Loucy (cell line): ENCODE measurements around the gene CHRNA3.
"Not testable (repeated sequence)": the region's sequence is repeated elsewhere in the genome, so short reads cannot be mapped to it uniquely, and the experiment has no call there.

Source experiments
- H2AFZ ChIP-seq: fragments of 200-600 bp; sonication (generic); 2 replicates; pipeline ENCODE4 v1.6.0; 2016; ENCODE audit warnings: antibody characterized with exemption, mild to moderate bottlenecking, low read length, moderate library complexity
- H3F3A ChIP-seq: fragments of 200-600 bp; 2 replicates; pipeline ENCODE4 v1.6.0; 2016; ENCODE audit warnings: antibody characterized with exemption, low read depth, mild to moderate bottlenecking
- H3K27me3 ChIP-seq: fragments of 200-600 bp; sonication (generic); 2 replicates; pipeline ENCODE4 v1.6.1; 2014; ENCODE audit warnings: low read length, mild to moderate bottlenecking; ENCODE audit not compliant: insufficient read depth, poor library complexity, severe bottlenecking
- H3K36me3 ChIP-seq: fragments of 200-600 bp; sonication (generic); 2 replicates; pipeline ENCODE4 v1.6.1; 2016; ENCODE audit warnings: low read length; ENCODE audit not compliant: insufficient read depth
- H3K4me1 ChIP-seq: fragments of 200-600 bp; sonication (generic); 2 replicates; pipeline ENCODE4 v1.5.1; 2014; ENCODE audit warnings: low read length, mild to moderate bottlenecking; ENCODE audit not compliant: insufficient read depth, poor library complexity, severe bottlenecking
- H3K4me2 ChIP-seq: fragments of 200-600 bp; sonication (generic); 2 replicates; pipeline ENCODE4 v1.6.0; 2014; ENCODE audit warnings: antibody characterized with exemption, low read length, low read depth, mild to moderate bottlenecking; ENCODE audit not compliant: poor library complexity, severe bottlenecking
- H3K4me3 ChIP-seq: fragments of 200-600 bp; sonication (generic); 2 replicates; pipeline ENCODE4 v1.5.1; 2014; ENCODE audit warnings: low read length, mild to moderate bottlenecking, mixed read lengths; ENCODE audit not compliant: poor library complexity, severe bottlenecking
- H3K79me2 ChIP-seq: fragments of 200-600 bp; sonication (generic); 2 replicates; pipeline ENCODE4 v1.6.1; 2014; ENCODE audit warnings: low read length; ENCODE audit not compliant: insufficient read depth
- H3K9ac ChIP-seq: fragments of 200-600 bp; sonication (generic); 2 replicates; pipeline ENCODE4 v1.6.0; 2014; ENCODE audit warnings: mild to moderate bottlenecking, low read depth, low read length, moderate library complexity; ENCODE audit not compliant: poor library complexity, severe bottlenecking
- H3K9me2 ChIP-seq: fragments of 200-600 bp; sonication (generic); replicated peaks from 2 replicates; pipeline ENCODE4 v1.6.1; 2016; ENCODE audit warnings: low read depth, low read length, mixed read lengths
- H3K9me3 ChIP-seq: fragments of 200-600 bp; sonication (generic); 2 replicates; pipeline ENCODE4 v1.6.1; 2014; ENCODE audit warnings: mild to moderate bottlenecking, antibody characterized with exemption, low read length, low read depth; ENCODE audit not compliant: insufficient read depth
- H4K20me1 ChIP-seq: fragments of 200-600 bp; sonication (generic); 2 replicates; pipeline ENCODE4 v1.6.0; 2014; ENCODE audit warnings: antibody characterized with exemption, low read length, mild to moderate bottlenecking; ENCODE audit not compliant: insufficient read depth, poor library complexity, severe bottlenecking
- EZH2phosphoT487 ChIP-seq: fragments of 200-600 bp; IDR thresholded peaks from 2 replicates; pipeline ENCODE4 v1.6.1; 2018; ENCODE audit warnings: antibody characterized with exemption, mild to moderate bottlenecking, moderate library complexity, borderline replicate concordance
- TF ChIP-seq, protein P1 (sequence below): fragments of 200-600 bp; sonication (generic); conservative IDR thresholded peaks from 2 replicates; pipeline ENCODE4 v1.5.1; 2014; ENCODE audit warnings: mild to moderate bottlenecking, antibody characterized with exemption, low read length

Gene CHRNA3

DNA sequence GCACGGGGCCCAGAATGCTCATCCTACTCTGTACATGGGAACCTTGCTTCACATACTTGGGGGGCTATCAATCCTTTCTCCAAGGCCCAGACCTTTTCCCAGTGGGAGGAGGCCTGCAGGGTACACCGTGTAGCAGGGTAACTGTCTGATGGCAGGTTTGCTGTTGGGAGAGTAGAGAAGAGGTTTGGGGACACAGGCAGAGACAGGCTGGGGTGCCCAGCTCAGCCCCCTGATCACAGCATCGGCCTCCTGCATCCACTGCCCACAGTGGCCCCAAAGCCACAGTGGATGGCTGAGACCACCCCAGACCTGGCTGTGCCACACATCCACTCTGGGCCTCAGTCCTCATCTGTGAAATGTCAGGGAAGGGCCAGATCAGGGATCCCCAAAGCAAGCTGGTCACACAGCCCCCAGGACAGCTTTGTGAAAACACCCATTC is 5.6 kb downstream of the CHRNA3 start:
- peaks cover 13% of the 10 kb centered on the region for H3K27me3 ChIP-seq
- H3K9me2 ChIP-seq = no peaks in the 10 kb centered on the region
- no peaks in the 10 kb centered on the region for H4K20me1 ChIP-seq
- H3K79me2 ChIP-seq = no peaks in the 10 kb centered on the region
- H3K4me1 ChIP-seq = no peaks in the 10 kb centered on the region
- H3K36me3 ChIP-seq = no peaks in the 10 kb centered on the region
- H3K9ac ChIP-seq = no peak overlapping the region
- H3K4me3 ChIP-seq = no peak overlapping the region
- H3K4me2 ChIP-seq = no peak overlapping the region
- no peaks in the 10 kb centered on the region for H3K9me3 ChIP-seq
- H2AFZ ChIP-seq = no peak overlapping the region
- H3F3A ChIP-seq = no peaks in the 10 kb centered on the region
- TF ChIP-seq EZH2phosphoT487 = no peak
- TF ChIP-seq, protein P1, sequence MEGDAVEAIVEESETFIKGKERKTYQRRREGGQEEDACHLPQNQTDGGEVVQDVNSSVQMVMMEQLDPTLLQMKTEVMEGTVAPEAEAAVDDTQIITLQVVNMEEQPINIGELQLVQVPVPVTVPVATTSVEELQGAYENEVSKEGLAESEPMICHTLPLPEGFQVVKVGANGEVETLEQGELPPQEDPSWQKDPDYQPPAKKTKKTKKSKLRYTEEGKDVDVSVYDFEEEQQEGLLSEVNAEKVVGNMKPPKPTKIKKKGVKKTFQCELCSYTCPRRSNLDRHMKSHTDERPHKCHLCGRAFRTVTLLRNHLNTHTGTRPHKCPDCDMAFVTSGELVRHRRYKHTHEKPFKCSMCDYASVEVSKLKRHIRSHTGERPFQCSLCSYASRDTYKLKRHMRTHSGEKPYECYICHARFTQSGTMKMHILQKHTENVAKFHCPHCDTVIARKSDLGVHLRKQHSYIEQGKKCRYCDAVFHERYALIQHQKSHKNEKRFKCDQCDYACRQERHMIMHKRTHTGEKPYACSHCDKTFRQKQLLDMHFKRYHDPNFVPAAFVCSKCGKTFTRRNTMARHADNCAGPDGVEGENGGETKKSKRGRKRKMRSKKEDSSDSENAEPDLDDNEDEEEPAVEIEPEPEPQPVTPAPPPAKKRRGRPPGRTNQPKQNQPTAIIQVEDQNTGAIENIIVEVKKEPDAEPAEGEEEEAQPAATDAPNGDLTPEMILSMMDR = no peak

DNA sequence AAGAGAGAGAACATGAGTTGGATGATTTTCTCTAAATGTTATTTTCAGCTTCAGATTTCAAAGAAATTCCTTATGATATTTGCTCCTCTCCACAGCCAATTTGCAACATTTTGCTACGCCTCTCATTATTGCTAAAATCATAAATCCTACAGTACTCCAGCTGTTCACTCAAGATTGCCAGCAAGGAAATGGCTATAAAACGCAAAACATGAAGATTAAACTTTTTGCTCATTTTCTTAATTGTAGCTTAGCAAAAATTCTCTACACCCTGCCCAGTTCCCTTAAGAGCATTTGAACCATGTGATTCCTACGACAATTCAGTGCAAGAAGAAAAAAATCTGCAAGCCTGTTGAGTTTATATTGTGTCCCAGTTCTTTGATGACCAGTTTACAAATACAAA is 6.8 kb downstream of the CHRNA3 start:
- no peaks in the 10 kb centered on the region for H3K79me2 ChIP-seq
- no peaks in the 10 kb centered on the region for H3F3A ChIP-seq
- H3K4me2 ChIP-seq = no peak overlapping the region
- peaks cover 1% of the 10 kb centered on the region for H3K27me3 ChIP-seq
- no peaks in the 10 kb centered on the region for H3K9me2 ChIP-seq
- TF ChIP-seq EZH2phosphoT487 = no peak
- TF ChIP-seq, protein P1 = no peak
- H3K9me3 ChIP-seq = no peaks in the 10 kb centered on the region
- no peak overlapping the region for H3K9ac ChIP-seq
- no peaks in the 10 kb centered on the region for H3K36me3 ChIP-seq
- H4K20me1 ChIP-seq = no peaks in the 10 kb centered on the region
- no peaks in the 10 kb centered on the region for H3K4me1 ChIP-seq
- H3K4me3 ChIP-seq = no peak overlapping the region
- H2AFZ ChIP-seq = no peak overlapping the region

DNA sequence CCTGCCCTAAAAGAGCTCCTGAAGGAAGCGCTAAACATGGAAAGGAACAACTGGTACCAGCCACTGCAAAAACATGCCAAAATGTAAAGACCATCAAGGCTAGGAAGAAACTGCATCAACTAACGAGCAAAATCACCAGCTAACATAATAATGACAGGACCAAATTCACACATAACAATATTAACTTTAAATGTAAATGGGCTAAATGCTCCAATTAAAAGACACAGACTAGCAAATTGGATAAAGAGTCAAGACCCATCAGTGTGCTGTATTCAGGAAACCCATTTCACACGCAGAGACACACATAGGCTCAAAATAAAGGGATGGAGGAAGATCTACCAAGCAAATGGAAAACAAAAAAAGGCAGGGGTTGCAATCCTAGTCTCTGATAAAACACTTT is 11.2 kb downstream of the CHRNA3 start:
- not testable (repeated sequence) for H3K27me3 ChIP-seq, H3K9me3 ChIP-seq, H3K9ac ChIP-seq, H3K4me3 ChIP-seq, H3F3A ChIP-seq, H4K20me1 ChIP-seq, H3K79me2 ChIP-seq, H3K4me2 ChIP-seq, H3K4me1 ChIP-seq, H2AFZ ChIP-seq, H3K36me3 ChIP-seq, H3K9me2 ChIP-seq

DNA sequence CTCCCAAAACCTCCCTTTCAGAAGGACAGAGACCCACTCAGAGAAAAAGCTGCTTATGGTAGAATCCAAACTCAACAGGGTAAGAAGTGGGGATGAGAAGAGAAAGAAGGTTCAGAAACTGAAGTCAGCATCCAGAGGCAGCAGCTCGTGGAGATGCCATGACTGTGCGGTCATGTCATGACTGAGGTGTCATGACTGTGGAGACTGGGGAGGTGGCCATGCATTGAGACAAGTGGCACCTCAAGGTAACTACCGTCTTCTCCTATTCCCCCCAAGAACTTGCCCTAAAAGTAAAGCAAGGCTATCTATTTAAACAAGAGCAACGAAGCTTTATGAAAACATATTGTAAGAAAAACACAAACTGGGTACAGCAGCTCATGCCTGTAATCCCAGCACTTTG is 15.1 kb downstream of the CHRNA3 start:
- Histone ChIP-seq H3K9me3 (no peaks in the 10 kb centered on the region), H3K4me3 (no peak overlapping the region), H4K20me1 (no peaks in the 10 kb centered on the region), H3K79me2 (no peaks in the 10 kb centered on the region), H3K4me2 (no peak overlapping the region), H3K9me2 (no peaks in the 10 kb centered on the region), H3K36me3 (no peaks in the 10 kb centered on the region), H3K4me1 (no peaks in the 10 kb centered on the region), H3K9ac (no peak overlapping the region), H3K27me3 (no peaks in the 10 kb centered on the region), H3F3A (no peaks in the 10 kb centered on the region), H2AFZ (no peak overlapping the region)
- TF ChIP-seq, protein P1 = no peak
